GM12872 (cell line): ENCODE data around the gene RFX1.

ENCODE experiments used
- CTCF ChIP-seq: IDR thresholded peaks from 3 replicates; pipeline ENCODE4 v1.5.1; 2011; ENCODE audit warnings: low read depth, mild to moderate bottlenecking, low read length, moderate library complexity; ENCODE audit not compliant: insufficient read depth

Gene RFX1

DNA sequence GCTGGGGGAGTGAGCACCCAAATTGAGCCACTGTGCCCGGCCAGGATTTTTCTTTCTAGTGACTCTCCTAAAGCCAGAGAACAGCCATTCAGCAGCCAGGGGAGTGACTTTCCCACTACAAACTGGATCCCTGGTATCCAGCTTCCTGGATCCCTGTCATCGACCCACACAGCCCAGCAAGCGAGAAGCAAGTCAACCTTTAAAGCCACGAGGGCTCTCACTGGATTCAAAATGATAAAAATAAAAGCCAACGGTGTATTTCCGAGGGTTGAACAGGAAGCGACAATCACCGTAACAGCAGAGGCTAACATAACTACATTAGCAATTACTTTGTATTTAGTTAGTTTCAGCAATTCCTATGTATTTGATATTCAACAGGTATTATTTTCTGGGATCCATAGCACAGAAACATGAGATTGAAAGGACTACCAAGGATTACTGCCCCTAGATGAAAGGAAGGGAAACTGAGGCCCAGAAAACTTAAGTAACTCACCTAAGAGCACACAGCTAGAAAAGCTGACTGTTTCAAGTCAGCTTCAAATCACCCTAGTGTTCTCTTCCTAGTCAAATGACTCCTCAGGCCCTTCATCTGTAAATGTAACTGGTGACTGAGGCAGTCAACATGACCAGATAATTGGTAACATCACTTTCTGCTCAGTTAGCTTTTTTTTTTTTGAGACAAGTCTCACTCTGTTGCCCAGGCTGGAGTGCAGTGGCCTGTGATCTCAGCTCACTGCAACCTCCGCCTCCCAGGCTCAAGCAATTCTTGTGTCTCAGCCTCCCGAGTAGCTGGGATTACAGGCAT lies 2.7 kb downstream of the RFX1 start:
- TF ChIP-seq CTCF = no peak

- TF ChIP-seq CTCF = no peak
Measured at GRCh38 chr19:14002571-14003250, 3.4 kb downstream of the RFX1 start.

GRCh38 chr19:14000691-14001375 lies 5.3 kb downstream of the RFX1 start:
- TF ChIP-seq CTCF = no peak

DNA sequence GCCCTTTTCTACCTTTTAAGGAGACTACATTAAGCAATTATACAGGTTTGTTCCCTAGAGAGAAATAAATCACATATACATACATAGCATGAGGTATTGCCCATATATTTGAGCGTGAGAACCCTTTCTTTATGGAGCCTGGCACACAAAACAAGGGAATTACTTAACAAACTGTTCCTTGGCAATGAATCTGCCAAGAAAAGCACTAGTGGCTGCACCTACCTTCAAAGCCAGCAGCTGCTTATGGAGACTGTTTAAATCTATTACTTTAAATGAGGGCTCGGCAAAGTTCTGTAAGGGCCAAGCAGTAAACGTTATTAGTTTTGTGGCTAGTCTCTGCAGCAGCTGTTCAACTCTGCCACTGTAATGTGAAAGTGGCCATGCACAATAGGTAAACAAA lies 7.0 kb downstream of the RFX1 start:
- no peak for TF ChIP-seq CTCF

GRCh38 chr19:13998426-13998825 lies 7.7 kb downstream of the RFX1 start:
- no peak for TF ChIP-seq CTCF

DNA sequence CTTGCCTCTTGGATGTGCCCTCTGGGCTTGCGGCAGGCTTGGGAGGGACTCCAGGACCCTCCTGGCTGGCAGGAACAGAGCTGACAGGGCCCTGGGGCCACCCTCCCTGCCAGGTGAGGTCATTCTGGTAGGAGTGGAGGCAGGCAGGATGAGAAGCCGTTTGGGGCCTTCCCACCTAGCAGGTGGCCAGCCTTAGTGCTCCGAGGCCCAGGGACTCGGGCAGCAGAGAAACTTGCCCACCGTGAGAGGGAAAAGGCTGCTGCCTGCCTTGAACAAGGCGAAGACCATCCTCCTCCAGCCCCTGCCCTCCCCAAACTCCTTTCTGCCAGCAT lies 8.5 kb downstream of the RFX1 start:
- no peak for TF ChIP-seq CTCF

DNA sequence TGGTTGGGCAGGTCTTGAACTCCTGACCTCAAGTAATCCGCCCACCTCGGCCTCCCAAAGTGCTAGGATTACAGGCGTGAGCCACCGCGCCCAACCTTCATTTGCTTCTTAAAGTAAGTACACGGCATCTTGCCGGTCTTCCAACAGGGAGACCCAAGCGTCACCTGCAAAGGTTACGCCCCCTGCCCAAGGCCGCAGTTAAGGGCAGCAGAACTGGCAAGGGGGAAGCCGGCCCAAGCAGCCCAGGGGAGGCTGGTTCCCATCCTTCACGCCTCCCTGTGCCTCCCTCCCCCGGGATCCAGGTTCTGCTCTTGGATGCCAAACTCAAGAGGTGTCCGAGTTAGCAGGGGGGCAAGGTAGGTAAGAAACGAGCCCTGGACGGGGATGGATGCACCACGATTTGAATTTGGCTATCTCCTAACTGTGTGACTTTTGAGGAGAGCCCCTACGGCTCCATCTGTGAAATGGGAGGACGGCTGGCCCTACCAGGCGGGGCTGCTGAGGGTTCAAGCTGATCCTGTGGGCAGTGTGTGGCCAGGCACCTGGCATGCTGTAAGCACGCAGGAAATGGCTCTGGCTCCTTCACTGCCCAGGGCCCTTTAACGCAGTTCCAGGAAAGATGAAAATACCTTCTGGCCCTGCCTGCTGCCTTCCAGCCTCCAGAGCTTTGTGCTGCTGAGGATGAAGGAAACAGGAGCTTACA lies 9.0 kb downstream of the RFX1 start:
- no peak for TF ChIP-seq CTCF
